Measurements from ENCODE around the gene RABL6.
"Not testable (repeated sequence)": the region's sequence is repeated elsewhere in the genome, so short reads cannot be mapped to it uniquely, and the experiment has no call there.

Gene RABL6

GRCh38 chr9:136837856-136838277 is 30.1 kb downstream of the RABL6 start:
- DNase-seq = not testable (repeated sequence)

- no peak for DNase-seq
Measured at GRCh38 chr9:136838314-136839228, 30.8 kb downstream of the RABL6 start.

- DNase-seq = no peak
Measured at GRCh38 chr9:136839229-136840139, 31.7 kb downstream of the RABL6 start.

GRCh38 chr9:136840140-136840876 is 32.6 kb downstream of the RABL6 start:
- no peak for DNase-seq

- no peak for DNase-seq
Measured at GRCh38 chr9:136840877-136841645, 33.3 kb downstream of the RABL6 start.

- not testable (repeated sequence) for DNase-seq
Measured at GRCh38 chr9:136841646-136842379, 34.1 kb downstream of the RABL6 start.

GRCh38 chr9:136842380-136842948 is 34.7 kb downstream of the RABL6 start, which contains the start of gene AJM1:
AJM1 (plus strand) TSS chr9:136842478; CDS start chr9:136844415, 1,937 bp downstream.
- peak; percentile 46 to 76 (median 50) for DNase-seq

GRCh38 chr9:136843159-136843800 is 35.5 kb downstream of the RABL6 start:
- not testable (repeated sequence) for DNase-seq

- DNase-seq = peak; percentile 22 to 53 (median 47)
Measured at GRCh38 chr9:136843801-136844740, 36.3 kb downstream of the RABL6 start.

GRCh38 chr9:136844761-136845464 is 37.2 kb downstream of the RABL6 start:
- no peak for DNase-seq

GRCh38 chr9:136845465-136846260 is 37.9 kb downstream of the RABL6 start:
- DNase-seq = no peak

- DNase-seq = no peak
Measured at GRCh38 chr9:136846376-136847087, 38.8 kb downstream of the RABL6 start.

- peak in 1 of 4 experiments; percentile 19 for DNase-seq
Measured at GRCh38 chr9:136847088-136847825, 39.5 kb downstream of the RABL6 start.

GRCh38 chr9:136847826-136848392 is 40.2 kb downstream of the RABL6 start:
- DNase-seq = peak; percentile 22 to 48 (median 32)

GRCh38 chr9:136848393-136849037 is 40.8 kb downstream of the RABL6 start:
- DNase-seq = no peak
